Omental fat pad (tissue), 4 donors: ENCODE results near the gene ARFGAP2. TPM values are rescaled to one million over a fixed set of nuclear protein-coding genes. Genes with fewer than 3 reads are reported as not detected.

ENCODE experiments used
- ATAC-seq: fragments of 150-250 bp; one replicate; pipeline ENCODE4 v1.9.1; 2016; ENCODE audit warnings: mild to moderate bottlenecking, moderate library complexity; ENCODE audit not compliant: low FRiP score
- DNase-seq: peaks from one replicate; pipeline ENCODE4 v3.0.0-alpha.2; 2019; ENCODE audit warnings: low spot score
- CTCF ChIP-seq, 3 donors: fragments of 450-650 bp; IDR thresholded peaks; one replicate each; pipeline ENCODE4 v1.5.1; 2016 to 2017; ENCODE audit warnings: antibody characterized with exemption in 3 of 3, mild to moderate bottlenecking in 3 of 3, moderate library complexity in 2 of 3
- total RNA-seq, 4 donors: library from RNA; depleted of rRNA; stranded (reverse); fragments of >200 nt; gene quantifications; one replicate each; pipeline ENCODE4 v1.1.0, GENCODE V29; 2016

ARFGAP2 gene
- total RNA-seq, result 100 to 1,000 TPM in 3 of 4 donors, 10 to 100 TPM in 1; 82.3 to 179 (median 108) TPM

- no peak for TF ChIP-seq CTCF (IDR thresholded peaks at IDR 0.05)
- ATAC-seq (peak; percentile 93), DNase-seq (peak; percentile 85)
Measured at GRCh38 chr11:47176328-47177228, at the start of gene ARFGAP2. Gene ARFGAP2 (minus strand): TSS chr11:47176879. CDS start chr11:47176853, 26 bp downstream.

- no peak for TF ChIP-seq CTCF (IDR thresholded peaks at IDR 0.05)
- ATAC-seq (no peak), DNase-seq (no peak)
Measured at GRCh38 chr11:47225552-47226400, 49.1 kb upstream of the ARFGAP2 start.

GRCh38 chr11:47222696-47223095, 46.0 kb upstream of the ARFGAP2 start:
- no peak for TF ChIP-seq CTCF (IDR thresholded peaks at IDR 0.05)
- ATAC-seq, result no peak
- DNase-seq, result no peak

GRCh38 chr11:47220401-47220821, 43.7 kb upstream of the ARFGAP2 start:
- no peak for ATAC-seq
- no peak for DNase-seq
- TF ChIP-seq CTCF (IDR thresholded peaks at IDR 0.05), result no peak

- no peak for DNase-seq
- TF ChIP-seq CTCF (IDR thresholded peaks at IDR 0.05), result no peak
- peak; percentile 70 for ATAC-seq
Measured at GRCh38 chr11:47216121-47216798, 39.6 kb upstream of the ARFGAP2 start.

GRCh38 chr11:47215366-47215910, 38.8 kb upstream of the ARFGAP2 start:
- ATAC-seq (no peak), DNase-seq (no peak)
- TF ChIP-seq CTCF (IDR thresholded peaks at IDR 0.05), result no peak
